Measurements from ENCODE around the gene OR2W1.

OR2W1 gene, protein sequence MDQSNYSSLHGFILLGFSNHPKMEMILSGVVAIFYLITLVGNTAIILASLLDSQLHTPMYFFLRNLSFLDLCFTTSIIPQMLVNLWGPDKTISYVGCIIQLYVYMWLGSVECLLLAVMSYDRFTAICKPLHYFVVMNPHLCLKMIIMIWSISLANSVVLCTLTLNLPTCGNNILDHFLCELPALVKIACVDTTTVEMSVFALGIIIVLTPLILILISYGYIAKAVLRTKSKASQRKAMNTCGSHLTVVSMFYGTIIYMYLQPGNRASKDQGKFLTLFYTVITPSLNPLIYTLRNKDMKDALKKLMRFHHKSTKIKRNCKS

DNA sequence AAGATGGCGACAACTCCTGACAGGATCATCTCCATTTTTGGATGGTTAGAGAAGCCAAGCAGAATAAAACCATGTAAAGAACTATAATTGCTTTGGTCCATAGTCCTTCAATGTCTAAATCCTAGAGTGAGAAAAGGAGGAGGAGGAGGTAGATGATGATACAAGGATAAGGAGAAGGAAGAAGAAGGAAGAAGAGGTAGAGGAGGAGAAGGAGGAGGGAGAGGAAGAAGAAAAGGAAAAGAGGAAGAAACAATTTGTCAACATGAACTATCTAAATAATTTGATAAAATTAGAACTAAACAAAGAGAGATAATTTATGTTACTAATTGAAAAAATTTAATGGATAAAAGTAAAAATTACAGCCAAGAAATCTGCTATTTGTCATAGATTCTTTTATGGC is at the start of gene OR2W1:
Gene OR2W1, minus strand, starts transcription at position 101 of the 400 bp plus-strand sequence. Its CDS starts 0 bp downstream, at position 101.
- DNase-seq (ENCODE audit: low spot score), result no peak

DNA sequence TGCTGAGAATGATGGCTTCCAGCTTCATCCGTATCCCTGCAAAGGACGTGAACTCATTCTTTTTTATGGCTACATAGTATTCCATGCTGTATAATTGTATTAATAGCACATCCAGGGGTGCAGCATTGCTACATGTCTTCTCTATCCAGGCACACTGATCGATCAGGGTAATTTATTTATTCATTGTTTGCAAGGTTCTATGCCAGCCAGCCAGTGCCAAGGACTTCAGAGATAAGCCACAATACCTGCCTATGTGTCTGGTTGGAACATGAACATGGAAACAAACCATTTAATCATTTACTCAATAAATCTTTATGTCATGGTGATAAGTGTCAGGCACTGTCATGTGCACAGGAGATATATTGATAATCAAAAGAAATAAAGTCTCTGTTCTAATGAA is 48.0 kb upstream of the OR2W1 start:
- DNase-seq (ENCODE audit: low spot score), result no peak

DNA sequence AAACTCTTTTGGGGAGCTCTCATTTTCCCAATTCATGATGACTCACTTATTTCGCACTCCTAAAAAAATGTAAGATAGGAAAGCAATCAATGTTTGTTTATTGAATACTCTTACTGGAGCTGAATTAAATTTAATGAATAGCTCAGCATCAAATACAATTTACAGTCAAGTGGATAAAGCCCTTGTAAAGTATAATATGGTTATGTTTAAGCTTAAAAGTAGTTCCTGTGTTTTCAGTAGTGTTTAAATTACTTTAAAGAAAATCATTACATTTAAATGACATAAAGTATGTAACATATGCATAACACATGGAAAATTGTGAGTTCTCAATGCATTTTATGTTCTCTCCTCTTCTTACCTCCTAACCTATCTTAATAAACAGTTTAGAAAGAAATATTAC is 42.2 kb upstream of the OR2W1 start, which contains the start of gene OR2B3:
Gene OR2B3, minus strand, starts transcription at position 101 of the 400 bp plus-strand sequence. Its CDS starts 65 bp downstream, at position 36.
- no peak for DNase-seq (ENCODE audit: low spot score)

DNA sequence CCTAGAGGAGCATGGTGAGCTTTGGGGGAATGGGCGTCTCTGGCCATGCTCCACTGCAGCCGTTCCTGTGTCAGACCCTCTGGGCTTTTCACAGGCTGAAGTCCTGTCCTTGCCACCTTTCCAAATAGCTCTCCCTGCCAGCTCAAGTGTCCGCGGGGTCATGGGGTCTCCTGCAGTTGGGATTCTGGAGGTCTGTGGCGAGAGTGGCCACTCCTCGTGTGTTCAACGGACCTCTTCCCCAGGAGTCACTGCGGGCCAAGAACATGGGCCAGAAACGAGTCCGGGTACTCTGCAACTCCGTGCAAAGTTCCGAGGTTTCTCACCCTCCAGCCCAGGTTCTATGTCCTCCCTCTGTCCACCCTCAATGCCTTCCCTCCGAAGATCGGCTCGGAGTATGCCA is 37.5 kb upstream of the OR2W1 start:
- DNase-seq (ENCODE audit: low spot score), result no peak

DNA sequence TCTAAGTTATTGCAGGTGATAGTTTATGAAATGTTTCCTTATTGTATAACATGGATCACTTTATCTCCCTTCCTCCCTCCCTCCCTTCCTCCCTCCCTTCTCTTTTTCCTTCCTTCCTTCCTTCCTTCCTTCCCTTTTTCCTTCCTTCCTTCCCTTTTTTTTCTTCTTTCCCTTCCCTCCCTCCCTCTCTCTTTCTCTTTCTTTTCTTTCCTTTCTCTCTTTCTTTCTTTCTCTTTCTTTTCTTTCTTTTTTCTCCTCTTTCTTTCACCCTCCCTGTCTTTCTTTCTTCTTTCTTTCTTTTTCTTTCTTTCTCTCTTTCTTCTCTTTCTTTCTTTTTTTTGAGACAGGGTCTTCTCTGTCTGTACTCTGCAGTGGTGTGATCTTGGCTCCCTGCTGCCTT is 36.3 kb upstream of the OR2W1 start:
- DNase-seq (ENCODE audit: low spot score), result no peak

DNA sequence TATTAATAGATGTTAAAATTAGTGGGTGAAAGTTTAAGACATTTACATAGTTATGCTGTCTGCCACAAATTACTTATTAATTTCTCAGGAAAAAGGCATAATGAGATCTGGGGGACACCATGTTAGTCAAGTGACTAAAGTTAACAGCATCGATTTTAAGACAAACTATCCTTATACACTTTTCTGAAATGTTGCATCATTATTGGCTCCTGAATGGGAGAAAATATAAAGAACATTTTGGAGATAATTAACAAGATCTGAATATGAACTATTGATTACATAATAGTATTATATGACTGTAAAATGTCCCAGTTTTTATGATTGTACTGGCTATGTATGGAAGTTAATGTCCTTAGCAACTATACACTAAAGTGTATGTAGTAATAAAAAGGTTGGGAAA is 34.2 kb upstream of the OR2W1 start:
- DNase-seq (ENCODE audit: low spot score), result no peak

DNA sequence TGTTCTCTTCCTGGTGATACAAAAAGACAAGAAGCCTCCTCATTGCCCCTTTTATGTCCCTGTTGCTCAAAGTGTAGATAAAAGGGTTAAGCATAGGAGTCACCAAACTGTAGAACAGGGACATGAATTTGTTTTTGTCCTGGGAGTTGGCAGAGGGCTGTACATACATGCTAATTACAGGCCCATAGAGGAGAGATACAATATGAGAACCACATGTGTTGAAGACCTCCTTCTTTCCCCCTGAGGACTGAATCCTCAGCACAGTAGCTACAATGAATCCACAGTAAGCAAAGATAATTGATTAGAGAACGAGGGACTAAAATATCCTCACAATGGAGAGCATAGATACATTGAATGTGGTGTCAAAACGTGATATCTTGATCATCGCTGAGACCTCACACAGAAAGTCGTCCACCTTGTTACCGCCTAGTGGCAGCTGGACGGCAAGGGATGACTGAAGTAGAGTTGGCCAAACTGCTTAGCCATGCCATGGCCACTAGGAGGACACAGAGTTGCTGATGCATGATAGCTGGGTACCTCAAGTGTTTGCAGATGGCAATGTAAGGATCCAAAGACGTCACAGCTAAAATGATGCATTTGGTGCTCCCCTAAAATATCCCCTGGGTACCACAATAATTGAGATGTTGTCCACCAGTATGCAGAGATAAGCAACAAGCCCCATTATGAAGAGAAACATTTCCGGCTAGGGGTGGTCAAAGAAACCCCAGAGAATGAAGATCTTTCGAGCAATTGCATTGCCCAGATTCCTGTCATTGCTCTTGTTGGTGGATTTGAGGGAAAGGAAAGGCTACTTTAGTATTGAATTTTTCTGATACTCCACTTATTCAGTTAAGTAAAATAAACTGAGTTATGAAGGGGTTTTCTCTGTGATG is 27.1 kb upstream of the OR2W1 start:
- DNase-seq (ENCODE audit: low spot score), result peak; percentile 45

DNA sequence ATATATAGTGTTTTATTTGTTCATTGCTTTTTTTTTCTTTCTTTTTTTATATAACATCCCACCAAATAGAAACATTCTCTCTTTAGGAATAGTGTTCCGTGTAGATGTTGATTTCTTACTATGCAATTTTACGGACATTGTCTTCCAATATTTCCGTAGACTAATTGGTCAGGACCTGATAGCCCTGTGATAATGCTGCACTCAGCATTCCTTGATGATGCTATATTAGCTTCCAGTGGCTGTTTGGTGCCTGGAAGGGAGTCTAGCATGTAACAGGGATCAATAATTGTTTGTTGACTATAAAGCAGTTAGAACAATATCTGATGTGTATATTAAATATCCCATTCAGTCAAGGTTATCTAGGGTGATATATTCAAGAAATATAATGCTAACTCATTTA is 6.7 kb upstream of the OR2W1 start:
- DNase-seq (ENCODE audit: low spot score), result no peak

DNA sequence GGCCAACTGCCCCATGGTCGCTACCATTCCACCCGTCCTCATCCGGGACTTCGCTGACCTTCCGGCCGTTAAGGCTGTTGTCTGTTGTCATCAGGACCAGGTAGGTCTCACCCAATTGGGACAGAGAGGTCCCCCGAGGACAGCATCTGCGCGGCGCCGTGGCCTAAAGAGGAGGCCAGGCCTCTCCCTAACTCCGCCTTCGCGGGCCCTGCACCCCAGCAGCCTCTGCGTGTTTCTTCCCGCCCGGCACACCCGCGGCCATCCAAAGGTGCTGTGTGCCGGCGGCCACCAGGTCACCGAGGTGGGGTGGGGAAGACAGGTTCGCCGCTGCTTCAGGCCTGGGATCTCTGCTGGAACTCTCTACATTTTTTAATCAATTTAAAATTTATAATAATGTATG is 9.0 kb downstream of the OR2W1 start:
- no peak for DNase-seq (ENCODE audit: low spot score)

DNA sequence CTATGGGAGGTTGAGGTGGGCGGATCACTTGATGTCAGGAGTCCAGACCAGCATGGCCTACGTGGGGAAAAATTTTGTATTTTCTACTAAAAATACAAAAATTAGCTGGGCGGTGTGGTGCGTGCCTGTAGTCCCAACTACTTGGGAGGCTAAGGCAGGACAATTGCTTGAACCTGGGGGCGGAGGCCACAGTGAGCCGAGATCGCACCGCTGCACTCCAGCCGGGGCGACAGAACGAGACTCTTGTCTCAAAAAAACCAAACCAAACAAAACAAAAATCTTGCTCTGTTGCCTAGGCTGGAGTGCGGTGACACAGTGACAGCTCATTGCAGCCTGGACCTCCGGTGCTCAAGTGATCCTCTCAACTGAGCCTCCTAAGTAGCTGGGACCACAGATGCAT is 16.2 kb downstream of the OR2W1 start:
- no peak for DNase-seq (ENCODE audit: low spot score)

DNA sequence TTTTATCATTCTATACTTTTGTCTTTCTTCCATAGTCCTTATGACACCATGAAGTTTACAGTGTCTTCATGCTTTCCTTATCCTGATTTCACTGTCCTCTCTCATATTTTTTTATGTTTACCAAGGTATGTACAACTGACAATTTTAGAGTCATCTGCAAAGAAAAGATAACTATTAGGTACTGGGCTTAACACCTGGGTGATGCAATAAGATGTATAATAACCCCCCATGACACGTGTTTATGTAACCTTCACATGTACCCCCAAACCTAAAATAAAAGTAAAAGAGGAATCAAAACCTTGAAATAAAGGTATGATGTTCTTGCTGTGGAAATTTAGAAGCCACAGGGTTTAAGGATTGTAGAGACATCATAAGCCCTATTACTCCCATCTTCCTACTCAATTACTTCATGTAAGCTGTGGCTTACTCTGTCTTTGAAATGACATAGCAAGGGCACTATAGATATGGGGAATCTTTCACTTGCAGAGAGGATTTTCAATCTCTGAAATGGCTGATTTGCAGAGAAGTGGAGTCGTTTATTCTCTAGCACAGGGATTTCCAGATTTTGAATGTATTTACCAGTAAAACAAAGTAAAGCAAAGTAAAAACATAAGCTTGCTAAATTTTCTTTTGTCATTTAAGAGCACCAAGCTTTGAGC is 18.9 kb downstream of the OR2W1 start:
- no peak for DNase-seq (ENCODE audit: low spot score)

DNA sequence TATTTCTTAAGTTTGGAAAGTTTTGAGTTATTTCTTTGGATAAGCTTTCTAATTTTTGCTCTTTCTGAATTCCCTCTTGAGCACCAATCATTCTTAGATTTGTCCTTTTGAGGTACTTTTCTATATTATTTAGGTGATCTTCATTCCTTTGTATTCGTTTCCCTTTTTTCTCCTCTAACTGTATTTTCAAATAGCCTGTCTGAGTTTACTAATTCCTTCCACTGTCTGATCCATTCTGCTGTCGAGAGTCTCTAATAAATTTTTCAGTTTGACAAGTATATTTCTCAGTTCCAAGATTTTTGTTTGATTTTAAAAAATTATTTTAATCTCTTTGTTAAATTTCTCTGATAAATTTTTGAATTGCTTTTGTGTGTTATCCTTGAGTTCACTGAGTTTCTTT is 23.5 kb downstream of the OR2W1 start:
- DNase-seq (ENCODE audit: low spot score), result no peak

DNA sequence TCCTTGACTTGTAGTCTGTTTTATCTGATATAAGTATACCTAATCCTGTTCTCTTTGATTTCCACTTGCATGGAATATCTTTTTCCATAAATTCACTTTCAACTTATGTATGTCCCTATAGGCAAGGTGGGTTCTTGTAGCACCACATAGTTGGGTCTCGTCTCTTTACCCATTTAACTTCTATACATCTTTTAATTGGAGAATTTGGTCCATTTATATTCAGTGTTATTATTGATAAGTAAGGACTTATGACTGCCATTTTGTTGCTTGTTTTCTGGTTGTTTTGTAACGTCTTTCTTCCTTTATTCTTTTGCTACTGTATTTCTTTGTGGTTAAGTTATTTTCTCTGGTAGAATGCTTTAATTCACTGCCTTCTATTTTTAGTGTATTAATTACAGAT is 25.3 kb downstream of the OR2W1 start:
- no peak for DNase-seq (ENCODE audit: low spot score)

DNA sequence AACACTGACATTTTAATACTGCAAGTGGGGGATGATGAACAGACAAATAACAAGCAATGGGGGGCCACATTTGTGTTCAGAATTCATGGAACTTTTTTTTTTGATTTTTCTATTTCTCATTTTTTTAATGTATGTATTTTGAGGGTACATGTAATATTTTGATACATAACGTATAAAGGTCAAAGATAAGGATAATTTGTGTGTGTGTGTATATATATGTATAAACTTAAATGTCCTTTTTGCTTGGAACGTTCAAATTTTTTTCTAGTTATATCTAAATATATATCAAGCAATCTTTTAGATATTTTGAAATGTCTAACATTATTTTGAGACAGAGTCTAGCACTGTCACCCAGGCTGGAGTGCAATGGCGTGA is 27.6 kb downstream of the OR2W1 start:
- no peak for DNase-seq (ENCODE audit: low spot score)

DNA sequence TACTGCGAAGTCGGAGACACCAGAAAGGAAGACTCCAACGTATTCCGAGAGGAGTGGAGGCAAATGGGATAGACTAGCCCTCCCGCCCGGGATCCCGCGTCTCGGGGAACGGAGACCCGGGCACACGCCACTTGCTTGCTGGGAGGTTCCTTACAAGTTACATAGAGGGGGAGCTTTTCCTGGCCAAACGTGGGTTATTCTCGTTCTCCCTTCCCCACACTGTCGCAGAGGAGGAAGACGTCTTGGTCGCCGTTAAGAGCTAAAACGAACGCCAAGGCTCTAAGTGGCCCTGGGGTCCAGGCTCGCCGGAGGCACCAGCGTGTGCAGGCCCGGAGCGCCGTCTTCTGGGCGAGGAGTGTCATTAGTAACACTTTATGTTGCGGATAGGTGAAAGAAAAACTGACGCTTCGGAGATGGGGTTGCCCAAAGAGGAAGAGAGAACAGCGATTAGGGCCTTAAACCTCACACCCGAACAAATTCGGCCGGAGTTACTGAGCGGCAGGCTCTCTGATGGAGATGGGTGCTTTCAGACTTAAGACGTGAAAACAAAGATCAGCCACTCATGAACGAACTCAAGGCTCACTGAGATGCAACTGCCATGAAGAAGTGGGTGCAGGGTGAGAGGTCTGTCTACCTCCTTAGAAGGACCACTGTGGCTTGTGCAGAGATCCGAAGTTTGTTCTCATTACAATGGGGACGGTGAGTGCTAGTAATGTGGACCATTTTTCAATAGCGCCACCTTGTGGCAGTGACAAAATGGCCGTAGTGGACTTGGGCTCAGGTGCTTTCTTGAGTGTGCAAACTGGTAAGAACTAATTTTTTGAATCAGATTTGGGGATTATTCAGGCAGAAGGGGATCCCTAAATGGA is 28.2 kb downstream of the OR2W1 start:
- DNase-seq (ENCODE audit: low spot score), result peak; percentile 88

DNA sequence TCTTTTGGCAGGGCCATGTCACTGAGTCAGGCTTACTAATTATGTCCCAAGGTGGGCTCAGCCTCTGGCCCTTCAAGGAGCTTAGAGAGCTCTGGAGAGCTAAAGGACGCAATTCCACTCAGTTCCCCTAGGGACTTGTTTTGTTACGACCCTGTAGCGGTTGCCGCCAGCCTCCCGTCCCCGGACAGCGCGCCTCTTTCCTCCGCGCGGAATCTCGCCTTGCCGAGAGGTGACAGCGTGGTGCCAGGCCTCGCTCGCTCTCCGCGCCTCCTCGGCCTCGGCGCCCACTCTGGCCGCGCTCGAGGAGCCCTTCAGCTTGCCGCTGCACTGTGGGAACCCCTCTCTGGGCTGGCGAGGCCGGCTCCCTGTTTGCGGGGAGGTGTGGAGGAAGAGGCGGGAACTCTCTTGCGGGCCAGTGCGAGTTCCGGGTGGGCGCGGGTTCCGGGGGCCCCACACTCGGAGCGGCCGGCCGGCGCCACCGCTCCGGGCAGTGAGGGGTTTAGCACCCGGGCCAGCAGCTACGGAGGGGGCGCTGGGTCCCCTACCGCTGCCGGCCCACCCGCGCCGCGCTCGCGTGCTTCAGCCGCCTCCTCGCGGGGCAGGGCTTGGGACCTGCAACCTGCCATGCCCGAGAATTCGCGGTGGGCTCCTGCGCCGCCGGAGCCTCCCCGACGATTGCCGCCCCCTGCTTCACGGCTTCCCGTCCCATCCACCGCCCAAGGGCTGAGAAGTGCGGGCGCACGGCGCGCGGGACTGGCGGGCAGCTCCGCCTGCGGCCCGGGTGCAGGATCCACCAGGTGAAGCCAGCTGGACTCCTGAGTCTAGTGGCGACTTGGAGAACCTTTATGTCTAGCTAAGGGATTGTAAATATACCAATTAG is 30.0 kb downstream of the OR2W1 start:
- DNase-seq (ENCODE audit: low spot score), result no peak

DNA sequence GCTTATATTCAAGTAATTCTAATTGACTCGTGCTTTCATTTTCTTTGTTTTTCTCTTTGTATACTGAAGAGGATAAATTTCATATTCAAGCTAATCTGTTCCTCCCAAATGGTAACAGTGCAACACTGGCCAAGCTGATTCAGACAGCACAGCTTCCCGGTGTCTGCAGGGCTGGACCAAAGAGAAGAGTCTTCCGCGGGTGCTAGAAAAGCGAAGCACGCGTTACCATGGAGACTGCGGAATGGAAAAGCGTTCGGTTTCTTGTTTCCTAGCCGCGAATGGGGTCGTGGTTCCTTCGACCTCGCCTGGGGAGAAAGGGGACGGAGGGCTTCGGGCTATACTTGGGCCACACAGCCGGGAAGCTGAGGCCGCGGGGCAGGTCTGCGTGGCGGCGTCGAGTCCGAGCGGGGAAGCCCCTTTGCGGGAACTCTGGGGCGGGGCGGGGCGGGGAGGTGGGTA is 33.7 kb downstream of the OR2W1 start:
- DNase-seq (ENCODE audit: low spot score), result peak; percentile 54

DNA sequence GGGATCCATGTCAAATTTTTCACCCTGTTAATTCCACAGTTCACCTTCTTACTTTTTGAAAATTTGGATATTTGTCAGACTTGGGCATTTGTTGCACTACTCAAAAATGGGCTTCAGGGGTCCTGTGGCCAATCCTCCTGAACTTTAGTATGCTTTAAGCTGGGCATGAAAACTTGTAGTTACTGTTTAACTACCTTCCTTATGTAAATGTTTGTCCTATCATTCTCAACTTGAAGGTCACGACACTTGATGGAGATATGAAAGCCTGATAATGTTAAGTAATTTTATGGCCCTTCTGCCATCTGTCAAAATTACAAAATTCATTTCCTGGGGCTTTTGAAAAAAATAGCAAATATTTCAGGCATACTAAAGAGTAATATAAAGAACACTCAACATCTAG is 35.6 kb downstream of the OR2W1 start:
- no peak for DNase-seq (ENCODE audit: low spot score)

DNA sequence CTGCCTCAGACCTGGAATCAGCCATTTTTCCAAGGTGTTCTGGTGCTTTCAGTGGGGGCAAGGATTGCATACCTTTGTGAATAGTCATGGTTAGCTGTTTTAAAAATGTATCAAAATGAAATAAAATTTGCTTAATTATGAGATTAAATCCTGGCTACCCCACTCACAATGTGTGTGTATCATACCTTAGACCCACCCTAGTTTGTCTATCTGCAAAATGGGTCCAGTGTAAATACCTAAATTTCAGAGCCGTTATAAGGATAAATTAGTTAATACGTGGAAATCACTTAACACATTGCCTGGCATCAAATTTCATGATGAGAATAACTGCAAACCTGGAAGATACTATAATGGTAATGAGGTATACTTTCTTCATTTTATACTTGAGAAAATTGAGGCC is 36.9 kb downstream of the OR2W1 start:
- no peak for DNase-seq (ENCODE audit: low spot score)

DNA sequence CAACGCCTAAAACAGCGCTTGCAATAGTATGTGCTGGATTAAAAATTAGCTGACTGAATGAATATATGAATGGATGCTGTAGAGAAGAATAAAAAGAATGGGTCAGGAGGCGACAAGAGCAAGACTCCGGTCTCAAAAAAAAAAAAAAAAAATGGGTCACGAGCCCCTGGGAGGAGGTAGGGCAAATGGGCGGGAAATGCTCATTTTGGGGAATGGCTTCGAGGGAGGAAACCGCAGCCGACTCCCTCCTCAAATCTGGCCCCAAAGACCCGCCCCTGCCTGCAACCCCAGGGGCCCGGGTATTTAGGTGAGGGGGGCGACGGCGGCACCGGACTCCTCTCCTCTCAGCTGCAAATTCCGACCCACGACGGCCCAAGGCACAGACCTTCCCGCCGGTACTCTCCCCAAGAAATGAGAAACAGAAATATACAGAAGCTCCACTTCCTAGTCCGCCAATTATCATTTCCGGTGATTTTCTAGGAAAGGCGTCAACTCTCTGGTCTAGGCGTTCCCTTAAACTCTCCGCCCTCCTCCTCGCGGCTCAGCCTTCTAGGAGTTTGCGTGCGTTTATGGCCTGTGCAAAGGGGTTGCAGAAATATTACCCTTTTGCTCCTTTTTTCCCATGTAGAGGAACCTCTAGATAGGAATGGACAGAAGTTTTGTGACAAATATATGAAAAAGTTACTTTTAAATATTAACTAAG is 39.6 kb downstream of the OR2W1 start, which contains the start of gene ZNF311:
Gene ZNF311, minus strand, starts transcription at position 133 of the 703 bp plus-strand sequence. CDS start 1,361 bp downstream, outside the sequence.
- peak; percentile 34 for DNase-seq (ENCODE audit: low spot score)
